Endothelial cell of umbilical vein (primary cell): ENCODE measurements around the gene SLC12A8.

Experiments used
- JUN ChIP-seq: IDR thresholded peaks from 2 replicates; pipeline ENCODE4 v1.6.1; 2011; ENCODE audit warnings: borderline replicate concordance, low read depth; ENCODE audit not compliant: insufficient read length, insufficient read depth
- POLR2A ChIP-seq: IDR thresholded peaks from 2 replicates; pipeline ENCODE4 v1.6.1; 2012; ENCODE audit warnings: low read depth, mild to moderate bottlenecking, control low read depth, low read length
- POLR2AphosphoS5 ChIP-seq: IDR thresholded peaks from 2 replicates; pipeline ENCODE4 v1.6.1; 2012; ENCODE audit warnings: low read depth, mild to moderate bottlenecking, control low read depth, low read length, moderate library complexity; ENCODE audit not compliant: insufficient read depth
- TF ChIP-seq, protein P1 (sequence below), 2 donors: IDR thresholded peaks; 1 replicate in 1 of 2; 2 replicates in 1 of 2; pipeline ENCODE4 v1.5.1; 2011; ENCODE audit warnings: low read length in 2 of 2, mild to moderate bottlenecking in 2 of 2, moderate library complexity in 2 of 2, control low read depth in 1 of 2, inconsistent platforms in 1 of 2, low read depth in 1 of 2; ENCODE audit not compliant: insufficient read depth in 1 of 2; ENCODE audit errors: extremely low read depth in 1 of 2

- TF ChIP-seq JUN (no peak), POLR2A (no peak), POLR2AphosphoS5 (no peak)
- TF ChIP-seq, protein P1, sequence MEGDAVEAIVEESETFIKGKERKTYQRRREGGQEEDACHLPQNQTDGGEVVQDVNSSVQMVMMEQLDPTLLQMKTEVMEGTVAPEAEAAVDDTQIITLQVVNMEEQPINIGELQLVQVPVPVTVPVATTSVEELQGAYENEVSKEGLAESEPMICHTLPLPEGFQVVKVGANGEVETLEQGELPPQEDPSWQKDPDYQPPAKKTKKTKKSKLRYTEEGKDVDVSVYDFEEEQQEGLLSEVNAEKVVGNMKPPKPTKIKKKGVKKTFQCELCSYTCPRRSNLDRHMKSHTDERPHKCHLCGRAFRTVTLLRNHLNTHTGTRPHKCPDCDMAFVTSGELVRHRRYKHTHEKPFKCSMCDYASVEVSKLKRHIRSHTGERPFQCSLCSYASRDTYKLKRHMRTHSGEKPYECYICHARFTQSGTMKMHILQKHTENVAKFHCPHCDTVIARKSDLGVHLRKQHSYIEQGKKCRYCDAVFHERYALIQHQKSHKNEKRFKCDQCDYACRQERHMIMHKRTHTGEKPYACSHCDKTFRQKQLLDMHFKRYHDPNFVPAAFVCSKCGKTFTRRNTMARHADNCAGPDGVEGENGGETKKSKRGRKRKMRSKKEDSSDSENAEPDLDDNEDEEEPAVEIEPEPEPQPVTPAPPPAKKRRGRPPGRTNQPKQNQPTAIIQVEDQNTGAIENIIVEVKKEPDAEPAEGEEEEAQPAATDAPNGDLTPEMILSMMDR (IDR thresholded peaks at IDR 0.05; ENCODE audit: extremely low read depth in 1 of 2, insufficient read depth in 1 of 2, low read depth in 1 of 2, low read length in 2 of 2): no peak
These were observed 127.4 kb downstream of the SLC12A8 start for GRCh38 chr3:125085166-125085565.
